RCC 7860 (cell line): ENCODE data around the gene ARRDC5.
A peak's percentile ranks its signal among the peaks of the same experiment; 100 is the strongest.
"Not testable (repeated sequence)": the region's sequence is repeated elsewhere in the genome, so short reads cannot be mapped to it uniquely, and the experiment has no call there.

Experiments used
- DNase-seq: peaks from one replicate; pipeline ENCODE4 v3.0.0-alpha.2; 2015; ENCODE audit warnings: low spot score
- FAIRE-seq: peaks from 2 replicates; lab custom pipeline; 2012; peaks lifted over from hg19 to GRCh38; lab: Jason Lieb, UNC

The ARRDC5 gene

GRCh38 chr19:4871711-4872110, 31.0 kb downstream of the ARRDC5 start:
- DNase-seq (no peak), FAIRE-seq (no peak)

- DNase-seq (peak; percentile 98), FAIRE-seq (peak; percentile 93)
Measured at GRCh38 chr19:4870025-4870700, 32.5 kb downstream of the ARRDC5 start.

GRCh38 chr19:4868286-4868834, 34.3 kb downstream of the ARRDC5 start:
- FAIRE-seq = no peak
- DNase-seq = no peak

- FAIRE-seq (peak; percentile 32), DNase-seq (peak; percentile 87)
Measured at GRCh38 chr19:4867534-4868285, 35.0 kb downstream of the ARRDC5 start, which contains the start of gene PLIN3. PLIN3 (minus strand) TSS chr19:4867667; CDS start chr19:4861394, 6,273 bp downstream.

GRCh38 chr19:4866595-4867424, 35.9 kb downstream of the ARRDC5 start:
- no peak for FAIRE-seq
- no peak for DNase-seq

GRCh38 chr19:4861147-4861546, 41.5 kb downstream of the ARRDC5 start:
- DNase-seq (no peak), FAIRE-seq (no peak)

GRCh38 chr19:4859697-4860096, 43.0 kb downstream of the ARRDC5 start:
- DNase-seq = no peak
- no peak for FAIRE-seq

- not testable (repeated sequence) for FAIRE-seq
Measured at GRCh38 chr19:4856468-4856867, 46.2 kb downstream of the ARRDC5 start.

GRCh38 chr19:4853506-4853905, 49.2 kb downstream of the ARRDC5 start:
- not testable (repeated sequence) for FAIRE-seq, DNase-seq

More at GRCh38 chr19:4856468-4856867, 46.2 kb downstream of the ARRDC5 start:
- DNase-seq = not testable (repeated sequence)

- FAIRE-seq (no peak), DNase-seq (no peak)
Measured at GRCh38 chr19:4852484-4852883, 50.2 kb downstream of the ARRDC5 start.

GRCh38 chr19:4851551-4852290, 51.0 kb downstream of the ARRDC5 start:
- FAIRE-seq = peak; percentile 96
- peak; percentile 94 for DNase-seq

- no peak for DNase-seq
- no peak for FAIRE-seq
Measured at GRCh38 chr19:4849019-4849418, 53.7 kb downstream of the ARRDC5 start.

GRCh38 chr19:4847190-4847973, 55.3 kb downstream of the ARRDC5 start:
- DNase-seq = no peak
- no peak for FAIRE-seq

GRCh38 chr19:4845975-4846374, 56.7 kb downstream of the ARRDC5 start:
- FAIRE-seq, DNase-seq: not testable (repeated sequence)

GRCh38 chr19:4844348-4845179, 58.1 kb downstream of the ARRDC5 start:
- FAIRE-seq (peak; percentile 79), DNase-seq (peak; percentile 78)

GRCh38 chr19:4843647-4843965, 59.1 kb downstream of the ARRDC5 start:
- no peak for FAIRE-seq
- DNase-seq = no peak
